ENCODE measurements around the gene ZC3H12D. TPM values are rescaled to one million over a fixed set of nuclear protein-coding genes. Genes with fewer than 3 reads are reported as not detected.

ZC3H12D gene
- total RNA-seq, 1 experiment from 2014 or later: 0.57 TPM

- Histone ChIP-seq H3K4me3 (ENCODE audit: low read depth, low read length) (no peak overlapping the region), H3K9me3 (no peaks in the 10 kb centered on the region), H3K36me3 (ENCODE audit: control insufficient read depth, insufficient read depth, low read length) (no peaks in the 10 kb centered on the region), H3K27me3 (replicated peaks; ENCODE audit: control insufficient read depth, insufficient read depth, low read length) (no peaks in the 10 kb centered on the region), H3K4me1 (0 out of 2 replicates have a peak, but pooled peaks cover 6% of the 10 kb centered on the region)
- TF ChIP-seq CTCF (IDR thresholded peaks at IDR 0.05; ENCODE audit: insufficient read depth in 1 of 2, low read depth in 1 of 2, low read length in 1 of 2, severe bottlenecking in 1 of 2, unreplicated experiment in 1 of 2): no peak
- intact Hi-C loops (cut with micrococcal nuclease; ENCODE audit: unreplicated experiment): no loop called here
- ChIA-PET POLR2A (no interaction called here), CTCF (no interaction called here)
- Mint-ChIP-seq H3K27ac (ENCODE audit: unreplicated experiment) (no peak overlapping the region), H3K36me3 (ENCODE audit: insufficient read depth, unreplicated experiment) (peaks cover 4% of the 10 kb centered on the region), H3K4me3 (ENCODE audit: unreplicated experiment) (no peak overlapping the region), H3K27me3 (ENCODE audit: insufficient read depth, unreplicated experiment) (no peaks in the 10 kb centered on the region), H3K9me3 (ENCODE audit: unreplicated experiment) (no peaks in the 10 kb centered on the region), H3K4me1 (ENCODE audit: low read depth, unreplicated experiment) (peaks cover 12% of the 10 kb centered on the region)
- BruUV-seq (replicated peaks): no TSS peak
- DNase-seq: no peak
Observed at GRCh38 chr6:149488815-149489214, 4.0 kb upstream of the ZC3H12D start.

- ChIA-PET CTCF (interaction anchor here (0.5 kb wide), 1 partner anchor 79 kb away, joined by 3 read pairs; the partner anchor contains the start of gene GINM1), POLR2A (no interaction called here)
- intact Hi-C loops (cut with micrococcal nuclease; ENCODE audit: unreplicated experiment): no loop called here
- H3K27me3 ChIP-seq (replicated peaks; ENCODE audit: control insufficient read depth, insufficient read depth, low read length): no peaks in the 10 kb centered on the region
- Mint-ChIP-seq H3K9me3 (ENCODE audit: unreplicated experiment) (no peaks in the 10 kb centered on the region), H3K27ac (ENCODE audit: unreplicated experiment) (no peak overlapping the region), H3K36me3 (ENCODE audit: insufficient read depth, unreplicated experiment) (peaks cover 2% of the 10 kb centered on the region), H3K4me3 (ENCODE audit: unreplicated experiment) (no peak overlapping the region), H3K27me3 (ENCODE audit: insufficient read depth, unreplicated experiment) (no peaks in the 10 kb centered on the region), H3K4me1 (ENCODE audit: low read depth, unreplicated experiment) (peaks cover 12% of the 10 kb centered on the region)
- no peak for TF ChIP-seq CTCF (IDR thresholded peaks at IDR 0.05; ENCODE audit: insufficient read depth in 1 of 2, low read depth in 1 of 2, low read length in 1 of 2, severe bottlenecking in 1 of 2, unreplicated experiment in 1 of 2)
- DNase-seq: no peak
- no peaks in the 10 kb centered on the region for H3K36me3 ChIP-seq (ENCODE audit: control insufficient read depth, insufficient read depth, low read length)
- BruUV-seq (replicated peaks): no TSS peak
- H3K4me3 ChIP-seq (ENCODE audit: low read depth, low read length): no peak overlapping the region
- H3K9me3 ChIP-seq: no peaks in the 10 kb centered on the region
- 0 out of 2 replicates have a peak, but pooled peaks cover 6% of the 10 kb centered on the region for H3K4me1 ChIP-seq
Observed at GRCh38 chr6:149487316-149487715, 2.5 kb upstream of the ZC3H12D start.

- ChIA-PET CTCF (interaction anchor here (0.7 kb wide), 1 partner anchor 452 kb away, joined by 3 read pairs; no protein-coding TSS in a partner anchor), POLR2A (no interaction called here)
- Histone ChIP-seq H3K4me3 (ENCODE audit: low read depth, low read length) (peak overlapping the region; percentile 28), H3K36me3 (ENCODE audit: control insufficient read depth, insufficient read depth, low read length) (no peaks in the 10 kb centered on the region), H3K27me3 (replicated peaks; ENCODE audit: control insufficient read depth, insufficient read depth, low read length) (no peaks in the 10 kb centered on the region), H3K9me3 (no peaks in the 10 kb centered on the region), H3K4me1 (0 out of 2 replicates have a peak, but pooled peaks cover 6% of the 10 kb centered on the region)
- H3K27ac Mint-ChIP-seq (ENCODE audit: unreplicated experiment): peak overlapping the region; percentile 84
- H3K27me3 Mint-ChIP-seq (ENCODE audit: insufficient read depth, unreplicated experiment): no peaks in the 10 kb centered on the region
- peaks cover 4% of the 10 kb centered on the region for H3K36me3 Mint-ChIP-seq (ENCODE audit: insufficient read depth, unreplicated experiment)
- intact Hi-C loops (cut with micrococcal nuclease; ENCODE audit: unreplicated experiment): no loop called here
- no peak for DNase-seq
- peaks cover 12% of the 10 kb centered on the region for H3K4me1 Mint-ChIP-seq (ENCODE audit: low read depth, unreplicated experiment)
- no peaks in the 10 kb centered on the region for H3K9me3 Mint-ChIP-seq (ENCODE audit: unreplicated experiment)
- no peak for TF ChIP-seq CTCF (IDR thresholded peaks at IDR 0.05; ENCODE audit: insufficient read depth in 1 of 2, low read depth in 1 of 2, low read length in 1 of 2, severe bottlenecking in 1 of 2, unreplicated experiment in 1 of 2)
- peak overlapping the region; percentile 81 for H3K4me3 Mint-ChIP-seq (ENCODE audit: unreplicated experiment)
- BruUV-seq (replicated peaks): TSS peak; percentile 38
Observed at GRCh38 chr6:149483849-149484655, 762 bp downstream of the ZC3H12D start.
